HepG2 (cell line): ENCODE data around the gene LTK. TPM values are rescaled to one million over a fixed set of nuclear protein-coding genes. Genes with fewer than 3 reads are reported as not detected.

Experiments
- ATAC-seq: fragments of 200-7000 bp; cut with Tn5 transposase; 3 replicates; pipeline ENCODE4 v1.9.1; 2020; ENCODE audit warnings: mild to moderate bottlenecking, moderate library complexity
- BruUV-seq: library from RNA; stranded (reverse); fragments of 400-500 nt; replicated peaks from 2 replicates; lab custom pipeline; 2021; lab: Mats Ljungman, UMichigan
- CTCF ChIA-PET: fragments of 300-600 bp; formaldehyde crosslinking; extraction: SDS; loops from one replicate; lab custom pipeline; 2021; ENCODE audit warnings: low total read pairs, inconsistent platforms, low intra/inter-chr PET ratio; lab: Yijun Ruan, JAX
- POLR2A ChIA-PET: fragments of 350-600 bp; sonication (Branson Sonifier 250); formaldehyde crosslinking; loops from one replicate; lab custom pipeline; 2020; ENCODE audit warnings: antibody characterized with exemption, inconsistent platforms; lab: Yijun Ruan, JAX
- DNase-seq: peaks from one replicate; pipeline ENCODE4 v3.0.0-alpha.2; 2015; ENCODE audit warnings: low spot score
- FAIRE-seq: peaks from 3 replicates; lab custom pipeline; 2011; peaks lifted over from hg19 to GRCh38; lab: Jason Lieb, UNC
- H2AFZ ChIP-seq: one replicate; pipeline ENCODE4 v1.6.1; 2011; ENCODE audit warnings: low read length, inconsistent platforms
- H3K27ac ChIP-seq: fragments of 300-600 bp; 3 replicates; pipeline ENCODE4 v1.8.0; 2011; ENCODE audit warnings: mixed run types, mild to moderate bottlenecking, mixed read lengths, low read length, inconsistent platforms; ENCODE audit not compliant: insufficient read depth; ENCODE audit errors: extremely low read length
- H3K27me3 ChIP-seq, 2 experiments: fragments of 200-600 bp in 1 of 2; 2 replicates in 1 of 2; 3 replicates in 1 of 2; pipeline versions ENCODE4 v1.6.0 to v1.8.0; 2011; ENCODE audit warnings: low read length in 2 of 2, mild to moderate bottlenecking in 2 of 2, moderate library complexity in 2 of 2, inconsistent platforms in 1 of 2; ENCODE audit not compliant: insufficient read depth in 2 of 2, control insufficient read depth in 1 of 2
- H3K36me3 ChIP-seq, 2 experiments: fragments of 200-600 bp in 1 of 2; replicated peaks in 1 of 2; 2 replicates in 1 of 2; 3 replicates in 1 of 2; pipeline versions ENCODE4 v1.5.1 to v1.8.0; 2011; ENCODE audit warnings: low read length in 2 of 2, inconsistent platforms in 1 of 2; ENCODE audit not compliant: insufficient read depth in 2 of 2, control insufficient read depth in 1 of 2
- H3K4me1 ChIP-seq: 2 replicates; pipeline ENCODE4 v1.5.1; 2012; ENCODE audit warnings: low read length, inconsistent platforms; ENCODE audit not compliant: insufficient read depth
- H3K4me2 ChIP-seq: 2 replicates; pipeline ENCODE4 v1.6.0; 2011; ENCODE audit warnings: low read depth, low read length, inconsistent platforms
- H3K4me3 ChIP-seq, 3 experiments: fragments of 200-600 bp in 1 of 3; sonication (generic), shearing (Covaris generic) in 1 of 3; replicated peaks in 1 of 3; 2 replicates each; pipeline ENCODE4 v1.5.1; 2011 to 2016; ENCODE audit warnings: low read length in 3 of 3, inconsistent platforms in 2 of 3, low read depth in 2 of 3, mild to moderate bottlenecking in 2 of 3, control low read depth in 1 of 3, mixed read lengths in 1 of 3; ENCODE audit not compliant: insufficient read depth in 1 of 3
- H3K79me2 ChIP-seq: one replicate; pipeline ENCODE4 v1.6.1; 2011; ENCODE audit warnings: low read length, inconsistent platforms; ENCODE audit not compliant: insufficient read depth
- H3K9ac ChIP-seq: 2 replicates; pipeline ENCODE4 v1.6.0; 2011; ENCODE audit warnings: mild to moderate bottlenecking, low read depth, low read length, inconsistent platforms; ENCODE audit not compliant: insufficient read depth
- H3K9me3 ChIP-seq: 2 replicates; pipeline ENCODE4 v1.5.1; 2012; ENCODE audit warnings: mild to moderate bottlenecking, low read length
- H4K20me1 ChIP-seq: 2 replicates; pipeline ENCODE4 v1.6.0; 2011; ENCODE audit warnings: inconsistent platforms, mild to moderate bottlenecking, low read length, moderate library complexity; ENCODE audit not compliant: insufficient read depth
- CENPT ChIP-seq: sonication (generic); formaldehyde crosslinking; IDR thresholded peaks from 2 replicates; pipeline ENCODE4 v1.8.0; 2022; ENCODE audit warnings: low read depth, mild to moderate bottlenecking, moderate library complexity, missing genetic modification reagents
- ELF3 ChIP-seq: IDR thresholded peaks from 2 replicates; pipeline ENCODE4 v1.6.1; 2016; ENCODE audit warnings: missing genetic modification reagents, missing compliant biosample characterization
- KDM6A ChIP-seq: IDR thresholded peaks from 2 replicates; pipeline ENCODE4 v1.6.1; 2016; ENCODE audit warnings: low read depth
- RNF2 ChIP-seq: fragments of 450-650 bp; conservative IDR thresholded peaks from 2 replicates; pipeline ENCODE4 v1.6.1; 2016; ENCODE audit warnings: low read depth
- SAFB2 ChIP-seq: sonication (generic); formaldehyde crosslinking; IDR thresholded peaks from 2 replicates; pipeline ENCODE4 v1.5.1; 2020; ENCODE audit warnings: missing genetic modification reagents, low read depth, mild to moderate bottlenecking, borderline replicate concordance
- SOX5 ChIP-seq: IDR thresholded peaks from 2 replicates; pipeline ENCODE4 v1.6.1; 2016; ENCODE audit warnings: borderline replicate concordance
- STAG1 ChIP-seq: sonication (generic); formaldehyde crosslinking; IDR thresholded peaks from 2 replicates; pipeline ENCODE4 v1.4.0; 2020; ENCODE audit warnings: missing genetic modification reagents
- TFAP4 ChIP-seq: sonication (generic); IDR thresholded peaks from 2 replicates; pipeline ENCODE4 v1.6.1; 2016; ENCODE audit warnings: low read depth, borderline replicate concordance
- THAP7 ChIP-seq: sonication (generic); formaldehyde crosslinking; IDR thresholded peaks from 2 replicates; pipeline ENCODE4 v1.8.1; 2023; ENCODE audit warnings: mild to moderate bottlenecking, missing genetic modification reagents
- THAP9 ChIP-seq: sonication (generic); formaldehyde crosslinking; IDR thresholded peaks from 2 replicates; pipeline ENCODE4; 2020; ENCODE audit warnings: missing genetic modification reagents, mild to moderate bottlenecking, borderline replicate concordance
- XBP1 ChIP-seq: sonication (generic); formaldehyde crosslinking; IDR thresholded peaks from 2 replicates; pipeline ENCODE4 v1.5.0; 2020; ENCODE audit warnings: missing genetic modification reagents
- ZBTB26 ChIP-seq: IDR thresholded peaks from 2 replicates; pipeline ENCODE4 v1.6.1; 2016; ENCODE audit warnings: missing compliant biosample characterization, missing genetic modification reagents, borderline replicate concordance
- ZFP1 ChIP-seq: IDR thresholded peaks from 2 replicates; pipeline ENCODE4 v1.6.1; 2016
- ZNF282 ChIP-seq: fragments of 450-650 bp; IDR thresholded peaks from 2 replicates; pipeline ENCODE4 v1.6.1; 2018; ENCODE audit not compliant: partially characterized antibody
- ZNF446 ChIP-seq: sonication (generic); formaldehyde crosslinking; IDR thresholded peaks from 2 replicates; pipeline ENCODE4 v1.5.0; 2020; ENCODE audit warnings: mild to moderate bottlenecking, missing genetic modification reagents
- ZNF484 ChIP-seq: sonication (generic); formaldehyde crosslinking; IDR thresholded peaks from 2 replicates; pipeline ENCODE4 v1.5.1; 2020; ENCODE audit warnings: mild to moderate bottlenecking, low read depth, missing genetic modification reagents, borderline replicate concordance
- ZNF562 ChIP-seq: sonication (generic); formaldehyde crosslinking; IDR thresholded peaks from 2 replicates; pipeline ENCODE4 v1.8.0; 2022; ENCODE audit warnings: missing genetic modification reagents, borderline replicate concordance
- ZNF569 ChIP-seq: sonication (generic); formaldehyde crosslinking; IDR thresholded peaks from 2 replicates; pipeline ENCODE4 v1.5.0; 2020; ENCODE audit warnings: mild to moderate bottlenecking, missing genetic modification reagents, moderate library complexity, borderline replicate concordance
- ZNF749 ChIP-seq: sonication (generic); formaldehyde crosslinking; IDR thresholded peaks from 2 replicates; pipeline ENCODE4 v1.8.0; 2022; ENCODE audit warnings: mild to moderate bottlenecking, missing genetic modification reagents, moderate library complexity, borderline replicate concordance
- ZNF768 ChIP-seq: sonication (generic); formaldehyde crosslinking; IDR thresholded peaks from 2 replicates; pipeline ENCODE4 v1.4.0; 2020; ENCODE audit warnings: missing genetic modification reagents
- ZNF775 ChIP-seq: sonication (generic); formaldehyde crosslinking; IDR thresholded peaks from 2 replicates; pipeline ENCODE4 v1.4.0; 2020; ENCODE audit warnings: missing genetic modification reagents, mild to moderate bottlenecking, moderate library complexity, borderline replicate concordance
- ZNF776 ChIP-seq: sonication (generic); formaldehyde crosslinking; IDR thresholded peaks from 2 replicates; pipeline ENCODE4 v1.4.0; 2020; ENCODE audit warnings: mild to moderate bottlenecking, missing genetic modification reagents
- WGBS: methylation state at CpG from one replicate; pipeline ENCODE4 v1.1.6; 2017; ENCODE audit warnings: low lambda C conversion rate; 5-methylcytosine and 5-hydroxymethylcytosine counted together
- in situ Hi-C: cut with HindIII; loops from 2 replicates; pipeline ENCODE4 v1.10.0; 2017; ENCODE audit warnings: low pct_unique_long_range_greater_than_20kb; ENCODE audit not compliant: extremely low pct_ligation_motif_present
- intact Hi-C: fragments of 100-400 bp; cut with micrococcal nuclease; formaldehyde crosslinking; loops from one replicate; pipeline ENCODE4 v1.10.0; 2022; ENCODE audit not compliant: unreplicated experiment
- polyA plus RNA-seq, 8 experiments: library from polyadenylated mRNA; depleted of rRNA in 3 of 8; stranded (reverse) in 7 of 8; unstranded in 1 of 8; fragments of >200 nt; fragmentation: Illumina TruSeq in 4 of 8; extraction: Trizol in 4 of 8; gene quantifications; 2 replicates each; pipeline versions ENCODE4 v1.2.1 to v1.2.3, GENCODE V29; 2011 to 2016; ENCODE audit warnings: low read depth in 4 of 8, missing spikeins in 1 of 8, mixed read lengths in 1 of 8; ENCODE audit not compliant: insufficient read depth in 1 of 8
- total RNA-seq, 5 experiments: library from RNA; depleted of rRNA; stranded (reverse); fragments of >200 nt; fragmentation: Illumina TruSeq; extraction: Trizol; gene quantifications; 2 replicates each; pipeline ENCODE4 v1.2.3, GENCODE V29; 2016; ENCODE audit warnings: low read depth in 1 of 5

Gene LTK
- total and polyA plus RNA-seq, 2 of the 13 experiments (the other 11 are each of a cell fraction or from before 2014, with no cell fraction given) = 0.01 TPM; not detected in 1

- no CpG with 5 or more reads among the region's 41 CpGs for WGBS
- peak overlapping the region; percentile 86 for H3K9ac ChIP-seq
- peak overlapping the region; percentile 94 for H3K4me2 ChIP-seq
- CTCF ChIA-PET = interaction anchor here (1.3 kb wide), 1 partner anchor 28 kb away, joined by 4 read pairs; no protein-coding TSS in a partner anchor
- peaks cover 43% of the 10 kb centered on the region for H3K79me2 ChIP-seq
- H2AFZ ChIP-seq = no peak overlapping the region
- H3K4me1 ChIP-seq = peaks cover 31% of the 10 kb centered on the region
- no peaks in the 10 kb centered on the region for H3K9me3 ChIP-seq
- POLR2A ChIA-PET = interaction anchor here (1.0 to 1.9 kb wide), 5 partner anchors 18 to 74 kb away, joined by 3 to 15 read pairs (median 7); partner anchors contain the start of gene RPAP1
- no peaks in the 10 kb centered on the region for H3K27me3 ChIP-seq
- no TSS peak for BruUV-seq
- FAIRE-seq (no peak), DNase-seq (no peak), ATAC-seq (no peak)
- peak overlapping the region; percentile 78 to 85 (median 83); a peak in 5 of 6 replicates for H3K4me3 ChIP-seq
- H3K27ac ChIP-seq = peak overlapping the region; percentile 97
- intact Hi-C loops (loop anchor here (2.0 to 5.0 kb wide), 2 partner anchors 129 to 212 kb away; no protein-coding TSS in a partner anchor), in situ Hi-C loops (no loop called here)
- H3K36me3 ChIP-seq = no peaks in the 10 kb centered on the region; a peak in 1 of 5 replicates
- H4K20me1 ChIP-seq = no peaks in the 10 kb centered on the region
- TF ChIP-seq KDM6A = no peak
- no peak for TF ChIP-seq ZBTB26
- no peak for TF ChIP-seq SOX5 (CRISPR knock-in tag)
- TF ChIP-seq ZNF446 (CRISPR knock-in tag) = no peak
- no peak for TF ChIP-seq ELF3
- TF ChIP-seq TFAP4 = no peak
- TF ChIP-seq STAG1 = no peak
- TF ChIP-seq ZFP1 = no peak
- 0 out of 2 replicates have a peak, but pooled peaks have one; percentile 0 for TF ChIP-seq CENPT (CRISPR knock-in tag)
- TF ChIP-seq ZNF562 (CRISPR knock-in tag) = no peak
- TF ChIP-seq RNF2 = no peak
- no peak for TF ChIP-seq ZNF768 (CRISPR knock-in tag)
- no peak for TF ChIP-seq THAP9 (CRISPR knock-in tag)
- no peak for TF ChIP-seq ZNF282
- no peak for TF ChIP-seq ZNF569 (CRISPR knock-in tag)
- TF ChIP-seq ZNF749 (CRISPR knock-in tag) = no peak
- no peak for TF ChIP-seq ZNF775 (CRISPR knock-in tag)
- no peak for TF ChIP-seq SAFB2 (CRISPR knock-in tag)
- no peak for TF ChIP-seq XBP1
- TF ChIP-seq THAP7 = no peak
- TF ChIP-seq ZNF776 (CRISPR knock-in tag) = 0 out of 2 replicates have a peak, but pooled peaks have one; percentile 17
- no peak for TF ChIP-seq ZNF484 (CRISPR knock-in tag)
These were observed 19.8 kb downstream of the LTK start for GRCh38 chr15:41493902-41494189.
